ENCODE results near the gene FUT2.

DNA sequence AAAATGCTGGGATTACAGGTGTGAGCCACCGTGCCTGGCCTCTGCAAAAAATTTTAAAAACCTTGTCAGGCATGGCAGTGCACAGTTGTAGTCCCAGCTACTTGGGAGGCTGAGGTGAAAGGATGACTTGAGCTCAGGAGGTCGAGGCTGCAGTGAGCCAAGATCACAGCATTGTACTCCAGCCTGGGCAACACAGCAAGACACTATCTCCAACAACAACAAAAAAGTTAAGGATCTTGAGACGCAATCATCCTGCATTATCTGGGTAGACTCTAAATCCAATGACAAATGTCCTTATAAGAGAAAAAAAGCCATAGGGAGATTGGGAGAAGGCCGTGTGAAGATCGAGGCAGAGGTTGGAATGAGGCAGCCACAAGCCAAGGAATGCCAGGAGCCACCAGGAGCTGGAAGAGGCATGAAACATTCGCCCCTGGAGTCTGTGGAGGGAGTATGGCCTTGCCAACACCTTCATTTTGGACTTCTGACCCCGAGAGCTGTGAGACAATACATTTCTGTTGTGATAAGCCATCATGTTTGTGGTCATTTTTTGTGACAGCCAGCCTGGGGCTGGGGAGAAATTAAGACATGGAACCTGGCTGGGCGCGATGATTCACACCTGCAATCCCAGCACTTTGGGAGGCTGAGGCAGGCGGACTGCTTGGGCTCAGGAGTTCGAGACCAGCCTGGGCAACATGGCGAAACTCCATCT is 44.6 kb upstream of the FUT2 start:
- TF ChIP-seq CTCF (conservative IDR thresholded peaks at IDR 0.05; ENCODE audit: low read length) (no peak), EZH2phosphoT487 (IDR thresholded peaks at IDR 0.05; ENCODE audit: borderline replicate concordance) (no peak)

Data from Loucy (cell line).